Thyroid gland (tissue), 4 donors: ENCODE data around the gene DAB1.

ENCODE experiments used
- POLR2A ChIP-seq, 2 donors: fragments of 450-650 bp; IDR thresholded peaks; one replicate each; pipeline ENCODE4 v1.6.1; 2017; ENCODE audit warnings: antibody characterized with exemption in 2 of 2, mild to moderate bottlenecking in 2 of 2, moderate library complexity in 1 of 2
- TF ChIP-seq, protein P1 (sequence below), 6 experiments: fragments of 200-600 bp in 3 of 6; fragments of 450-650 bp in 3 of 6; sonication (generic) in 3 of 6; IDR thresholded peaks; one replicate each; pipeline ENCODE4 v1.5.1; 2016 to 2019; ENCODE audit warnings: antibody characterized with exemption in 6 of 6, mild to moderate bottlenecking in 2 of 6, inconsistent platforms in 1 of 6, moderate library complexity in 1 of 6

DNA sequence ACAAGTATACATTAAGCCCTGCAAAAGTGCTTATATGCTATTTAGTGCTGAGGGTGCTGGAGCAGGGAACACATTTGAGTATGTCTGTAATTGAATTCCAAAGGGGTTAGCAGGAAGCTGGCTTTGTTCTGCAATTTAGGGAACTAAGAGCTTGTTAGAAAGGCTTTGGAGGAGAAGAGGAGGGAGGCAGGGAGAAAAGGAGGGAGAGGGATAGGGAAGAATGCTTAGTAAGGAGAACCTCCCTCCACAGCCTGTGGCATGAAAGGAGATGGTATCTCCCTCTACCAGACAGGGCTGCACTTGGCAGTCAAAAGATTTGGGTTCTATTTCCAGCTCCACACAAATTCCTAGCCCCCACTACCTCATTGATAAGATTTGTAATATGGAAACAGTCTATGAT lies 217.8 kb downstream of the DAB1 start:
- TF ChIP-seq, protein P1, sequence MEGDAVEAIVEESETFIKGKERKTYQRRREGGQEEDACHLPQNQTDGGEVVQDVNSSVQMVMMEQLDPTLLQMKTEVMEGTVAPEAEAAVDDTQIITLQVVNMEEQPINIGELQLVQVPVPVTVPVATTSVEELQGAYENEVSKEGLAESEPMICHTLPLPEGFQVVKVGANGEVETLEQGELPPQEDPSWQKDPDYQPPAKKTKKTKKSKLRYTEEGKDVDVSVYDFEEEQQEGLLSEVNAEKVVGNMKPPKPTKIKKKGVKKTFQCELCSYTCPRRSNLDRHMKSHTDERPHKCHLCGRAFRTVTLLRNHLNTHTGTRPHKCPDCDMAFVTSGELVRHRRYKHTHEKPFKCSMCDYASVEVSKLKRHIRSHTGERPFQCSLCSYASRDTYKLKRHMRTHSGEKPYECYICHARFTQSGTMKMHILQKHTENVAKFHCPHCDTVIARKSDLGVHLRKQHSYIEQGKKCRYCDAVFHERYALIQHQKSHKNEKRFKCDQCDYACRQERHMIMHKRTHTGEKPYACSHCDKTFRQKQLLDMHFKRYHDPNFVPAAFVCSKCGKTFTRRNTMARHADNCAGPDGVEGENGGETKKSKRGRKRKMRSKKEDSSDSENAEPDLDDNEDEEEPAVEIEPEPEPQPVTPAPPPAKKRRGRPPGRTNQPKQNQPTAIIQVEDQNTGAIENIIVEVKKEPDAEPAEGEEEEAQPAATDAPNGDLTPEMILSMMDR (IDR thresholded peaks at IDR 0.05): no peak
- TF ChIP-seq POLR2A (IDR thresholded peaks at IDR 0.05): no peak
